Spinal cord (tissue), 10 donors: Measurements from ENCODE around the gene GPA33. TPM values are rescaled to one million over a fixed set of nuclear protein-coding genes. Genes with fewer than 3 reads are reported as not detected.

Experiments used
- DNase-seq, 6 donors: peaks; one replicate each; pipeline versions ENCODE4 v3.0.0 to v3.0.0-alpha.2; 2013 to 2015; ENCODE audit warnings: low spot score in 6 of 6, low read depth in 4 of 6
- H3K27ac ChIP-seq: one replicate; pipeline ENCODE4 v1.5.1; 2013; ENCODE audit warnings: low read depth, low read length, control low read depth
- H3K27me3 ChIP-seq: one replicate; pipeline ENCODE4 v1.6.1; 2013; ENCODE audit warnings: low read length; ENCODE audit not compliant: control insufficient read depth, insufficient read depth
- H3K36me3 ChIP-seq: one replicate; pipeline ENCODE4 v1.6.1; 2013; ENCODE audit warnings: low read length; ENCODE audit not compliant: control insufficient read depth, insufficient read depth
- H3K4me1 ChIP-seq: one replicate; pipeline ENCODE4 v1.6.1; 2013; ENCODE audit warnings: low read length; ENCODE audit not compliant: control insufficient read depth, insufficient read depth
- H3K4me3 ChIP-seq: one replicate; pipeline ENCODE4 v1.5.1; 2013; ENCODE audit warnings: low read depth, low read length, control low read depth
- H3K9me3 ChIP-seq: one replicate; pipeline ENCODE4 v1.6.1; 2013; ENCODE audit warnings: low read length; ENCODE audit not compliant: control insufficient read depth, insufficient read depth
- WGBS: methylation state at CpG from one replicate; pipeline ENCODE4 v1.1.5; 2013; ENCODE audit warnings: missing lambda C conversion rate; ENCODE audit not compliant: insufficient coverage; 5-methylcytosine and 5-hydroxymethylcytosine counted together
- long read RNA-seq, 4 donors: transcript quantifications; one replicate each; lab custom pipeline, GENCODE V29; 2026
- polyA plus RNA-seq, 2 donors: library from polyadenylated mRNA; unstranded; fragments of 120-200 nt; gene quantifications; one replicate each; pipeline ENCODE4 v1.2.1, GENCODE V29; 2013; ENCODE audit not compliant: insufficient read length in 2 of 2
- total RNA-seq, 2 donors: library from RNA; depleted of rRNA in 1 of 2; stranded (reverse); fragments of 120-200 nt in 1 of 2; fragments of >200 nt in 1 of 2; gene quantifications; one replicate each; pipeline versions ENCODE4 v1.2.3 to v1.2.4, GENCODE V29; 2013 to 2014
- donor health status: healthy.

GPA33 gene
- total RNA-seq (under 1 TPM; 0.30 to 0.44 TPM), polyA plus RNA-seq (under 1 TPM; 0.18 to 0.19 TPM)
- long read RNA-seq, donor 1, result 0 reads
- long read RNA-seq, donor 2, result 0 reads
- long read RNA-seq, donor 3, result 0 reads
- long read RNA-seq, donor 4, result 0 reads

- Histone ChIP-seq H3K27me3 (no peaks in the 10 kb centered on the region), H3K9me3 (no peaks in the 10 kb centered on the region), H3K27ac (no peak within 1 kb of the TSS), H3K4me3 (no peak within 1 kb of the TSS), H3K36me3 (no peaks in the 10 kb centered on the region), H3K4me1 (no peaks in the 10 kb centered on the region)
- WGBS, result no CpG with 5 or more reads among the region's 1 CpG
- DNase-seq, result no peak
These were observed at the start of gene GPA33 for GRCh38 chr1:167090314-167090942. Gene GPA33, minus strand, starts transcription at chr1:167090377. Its CDS starts 90 bp downstream, at chr1:167090287.

- H3K4me3 ChIP-seq, result no peak overlapping the region
- no peaks in the 10 kb centered on the region for H3K9me3 ChIP-seq
- DNase-seq, result no peak
- no peaks in the 10 kb centered on the region for H3K27me3 ChIP-seq
- H3K36me3 ChIP-seq, result no peaks in the 10 kb centered on the region
- no peaks in the 10 kb centered on the region for H3K4me1 ChIP-seq
- WGBS, result 100% methylated on average over 1 of the region's 1 CpG
- H3K27ac ChIP-seq, result no peak overlapping the region
These were observed 48.5 kb upstream of the GPA33 start for GRCh38 chr1:167138703-167139102.

GRCh38 chr1:167137793-167138510 is 47.8 kb upstream of the GPA33 start:
- WGBS, result 38% methylated on average over 1 of the region's 3 CpGs
- Histone ChIP-seq H3K27me3 (no peaks in the 10 kb centered on the region), H3K36me3 (no peaks in the 10 kb centered on the region), H3K4me1 (no peaks in the 10 kb centered on the region), H3K4me3 (no peak overlapping the region), H3K27ac (no peak overlapping the region), H3K9me3 (no peaks in the 10 kb centered on the region)
- DNase-seq, result no peak

- Histone ChIP-seq H3K27ac (no peak overlapping the region), H3K36me3 (no peaks in the 10 kb centered on the region), H3K27me3 (no peaks in the 10 kb centered on the region), H3K4me1 (no peaks in the 10 kb centered on the region), H3K4me3 (no peak overlapping the region), H3K9me3 (no peaks in the 10 kb centered on the region)
- 10% methylated on average over 3 of the region's 6 CpGs for WGBS
- DNase-seq, result peak in 2 of 6 donors; percentile 29 to 75
These were observed 47.2 kb upstream of the GPA33 start for GRCh38 chr1:167137332-167137781.

- Histone ChIP-seq H3K4me1 (no peaks in the 10 kb centered on the region), H3K4me3 (no peak overlapping the region), H3K9me3 (no peaks in the 10 kb centered on the region), H3K36me3 (no peaks in the 10 kb centered on the region), H3K27me3 (no peaks in the 10 kb centered on the region), H3K27ac (no peak overlapping the region)
- DNase-seq, result no peak
- WGBS, result no CpG with 5 or more reads among the region's 2 CpGs
These were observed 46.6 kb upstream of the GPA33 start for GRCh38 chr1:167136806-167137205.

- no peak for DNase-seq
- 24% methylated on average over 2 of the region's 2 CpGs for WGBS
- no peak overlapping the region for H3K27ac ChIP-seq
These were observed 46.0 kb upstream of the GPA33 start for GRCh38 chr1:167136191-167136614.

GRCh38 chr1:167135281-167135840 is 45.2 kb upstream of the GPA33 start:
- Histone ChIP-seq H3K9me3 (no peaks in the 10 kb centered on the region), H3K36me3 (no peaks in the 10 kb centered on the region), H3K27ac (no peak overlapping the region), H3K4me1 (no peaks in the 10 kb centered on the region), H3K4me3 (no peak overlapping the region), H3K27me3 (no peaks in the 10 kb centered on the region)
- WGBS, result 85% methylated on average over 2 of the region's 4 CpGs
- no peak for DNase-seq

More at GRCh38 chr1:167136191-167136614, 46.0 kb upstream of the GPA33 start:
- H3K36me3 ChIP-seq, result no peaks in the 10 kb centered on the region
- no peaks in the 10 kb centered on the region for H3K9me3 ChIP-seq
- H3K4me1 ChIP-seq, result no peaks in the 10 kb centered on the region
- no peaks in the 10 kb centered on the region for H3K27me3 ChIP-seq
- H3K4me3 ChIP-seq, result no peak overlapping the region

- Histone ChIP-seq H3K36me3 (no peaks in the 10 kb centered on the region), H3K9me3 (no peaks in the 10 kb centered on the region), H3K27ac (no peak overlapping the region), H3K4me1 (no peaks in the 10 kb centered on the region), H3K4me3 (no peak overlapping the region), H3K27me3 (no peaks in the 10 kb centered on the region)
- no peak for DNase-seq
- WGBS, result 74% methylated on average over 4 of the region's 8 CpGs
These were observed 42.3 kb upstream of the GPA33 start for GRCh38 chr1:167132301-167133010.

- H3K4me1 ChIP-seq, result no peaks in the 10 kb centered on the region
- H3K27ac ChIP-seq, result no peak overlapping the region
- H3K36me3 ChIP-seq, result no peaks in the 10 kb centered on the region
- WGBS, result no CpG with 5 or more reads among the region's 4 CpGs
- H3K9me3 ChIP-seq, result no peaks in the 10 kb centered on the region
- H3K27me3 ChIP-seq, result no peaks in the 10 kb centered on the region
- no peak overlapping the region for H3K4me3 ChIP-seq
- no peak for DNase-seq
These were observed 40.8 kb upstream of the GPA33 start for GRCh38 chr1:167130829-167131510.
